Lower leg skin (tissue), 4 donors: ENCODE results near the gene ABHD12. TPM values are rescaled to one million over a fixed set of nuclear protein-coding genes. Genes with fewer than 3 reads are reported as not detected.

Experiments
- DNase-seq, 2 donors: peaks; one replicate each; pipeline ENCODE4 v3.0.0-alpha.2; 2019; ENCODE audit warnings: low spot score in 2 of 2
- H3K4me3 ChIP-seq: fragments of 200-600 bp; sonication (generic); 2 replicates; pipeline ENCODE4 v1.5.1; 2017; ENCODE audit warnings: mild to moderate bottlenecking, low read depth; ENCODE audit not compliant: poor library complexity, severe bottlenecking
- POLR2A ChIP-seq, 2 donors: fragments of 450-650 bp; IDR thresholded peaks; one replicate each; pipeline ENCODE4 v1.6.1; 2016 to 2017; ENCODE audit warnings: antibody characterized with exemption in 2 of 2, mild to moderate bottlenecking in 1 of 2, moderate library complexity in 1 of 2
- WGBS, 2 donors: methylation state at CpG; one replicate each; pipeline ENCODE4 v1.1.5; 2018; 5-methylcytosine and 5-hydroxymethylcytosine counted together
- intact Hi-C: fragments of 100-400 bp; cut with DNase I; formaldehyde crosslinking; loops from one replicate; pipeline ENCODE4 v1.15.0; 2023; ENCODE audit warnings: low total_unique reads
- total RNA-seq, 4 donors: library from RNA; depleted of rRNA; stranded (reverse); fragments of >200 nt; gene quantifications; one replicate each; pipeline ENCODE4 v1.1.0, GENCODE V29; 2016
- TF ChIP-seq, protein P1 (sequence below), 3 donors: fragments of 450-650 bp; IDR thresholded peaks; one replicate each; pipeline ENCODE4 v1.5.1; 2016; ENCODE audit warnings: antibody characterized with exemption in 3 of 3, mild to moderate bottlenecking in 3 of 3, moderate library complexity in 2 of 3

Gene ABHD12
- total RNA-seq, 4 donors from 2014 or later, result 51.7 to 121 (median 103) TPM

DNA sequence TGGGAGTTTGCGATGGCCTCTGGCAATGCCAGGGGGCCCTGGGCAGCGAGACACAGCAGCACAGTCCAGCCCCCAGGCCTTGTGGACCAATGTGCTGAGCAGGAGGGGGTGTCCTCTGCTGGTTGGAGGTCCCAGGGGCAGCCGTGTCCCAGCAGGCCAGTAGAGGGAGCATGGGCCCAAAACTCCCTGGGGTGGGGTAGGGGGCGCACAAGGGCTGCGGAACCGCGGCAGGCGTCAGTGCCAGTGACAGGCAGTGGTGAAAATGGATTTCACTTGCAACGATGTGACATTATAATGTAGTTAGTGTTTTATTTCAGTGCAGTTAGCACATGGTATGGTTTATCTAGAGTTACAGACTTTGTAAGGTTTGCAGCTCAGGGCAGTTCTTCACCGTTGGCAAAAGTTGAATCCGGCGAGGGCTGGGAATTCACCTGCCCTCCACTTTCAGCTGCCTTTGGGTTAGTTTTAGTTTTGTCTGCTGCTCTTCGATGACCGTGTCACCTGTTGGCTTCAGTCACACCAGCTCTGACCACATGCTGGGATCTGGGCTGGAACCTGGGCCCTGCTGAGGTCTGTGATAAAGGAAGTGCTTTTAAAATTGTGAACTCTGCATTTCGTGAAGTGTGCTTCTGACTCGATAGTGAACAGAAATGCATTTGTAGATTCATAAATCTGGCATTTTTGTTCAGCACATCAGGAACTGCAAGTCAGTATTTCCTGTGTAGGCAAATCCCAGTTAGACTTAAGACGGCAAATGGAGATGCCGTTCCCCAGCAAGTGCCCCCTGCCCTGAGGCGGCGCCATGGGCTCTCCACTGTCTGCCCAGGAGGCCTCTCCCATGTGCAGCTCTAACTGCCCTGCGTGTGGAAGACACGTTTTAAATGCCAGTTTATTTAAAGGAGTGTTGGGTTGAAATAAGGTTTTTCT, 95.9 kb downstream of the ABHD12 start:
- no peak for TF ChIP-seq POLR2A (IDR thresholded peaks at IDR 0.05)
- TF ChIP-seq, protein P1, sequence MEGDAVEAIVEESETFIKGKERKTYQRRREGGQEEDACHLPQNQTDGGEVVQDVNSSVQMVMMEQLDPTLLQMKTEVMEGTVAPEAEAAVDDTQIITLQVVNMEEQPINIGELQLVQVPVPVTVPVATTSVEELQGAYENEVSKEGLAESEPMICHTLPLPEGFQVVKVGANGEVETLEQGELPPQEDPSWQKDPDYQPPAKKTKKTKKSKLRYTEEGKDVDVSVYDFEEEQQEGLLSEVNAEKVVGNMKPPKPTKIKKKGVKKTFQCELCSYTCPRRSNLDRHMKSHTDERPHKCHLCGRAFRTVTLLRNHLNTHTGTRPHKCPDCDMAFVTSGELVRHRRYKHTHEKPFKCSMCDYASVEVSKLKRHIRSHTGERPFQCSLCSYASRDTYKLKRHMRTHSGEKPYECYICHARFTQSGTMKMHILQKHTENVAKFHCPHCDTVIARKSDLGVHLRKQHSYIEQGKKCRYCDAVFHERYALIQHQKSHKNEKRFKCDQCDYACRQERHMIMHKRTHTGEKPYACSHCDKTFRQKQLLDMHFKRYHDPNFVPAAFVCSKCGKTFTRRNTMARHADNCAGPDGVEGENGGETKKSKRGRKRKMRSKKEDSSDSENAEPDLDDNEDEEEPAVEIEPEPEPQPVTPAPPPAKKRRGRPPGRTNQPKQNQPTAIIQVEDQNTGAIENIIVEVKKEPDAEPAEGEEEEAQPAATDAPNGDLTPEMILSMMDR (IDR thresholded peaks at IDR 0.05), result no peak
- WGBS, 2 donors, result 52 to 55% methylated on average over 20 to 21 of the region's 22 CpGs
- H3K4me3 ChIP-seq, result no peak overlapping the region
- intact Hi-C loops, result no loop called here
- no peak for DNase-seq

DNA sequence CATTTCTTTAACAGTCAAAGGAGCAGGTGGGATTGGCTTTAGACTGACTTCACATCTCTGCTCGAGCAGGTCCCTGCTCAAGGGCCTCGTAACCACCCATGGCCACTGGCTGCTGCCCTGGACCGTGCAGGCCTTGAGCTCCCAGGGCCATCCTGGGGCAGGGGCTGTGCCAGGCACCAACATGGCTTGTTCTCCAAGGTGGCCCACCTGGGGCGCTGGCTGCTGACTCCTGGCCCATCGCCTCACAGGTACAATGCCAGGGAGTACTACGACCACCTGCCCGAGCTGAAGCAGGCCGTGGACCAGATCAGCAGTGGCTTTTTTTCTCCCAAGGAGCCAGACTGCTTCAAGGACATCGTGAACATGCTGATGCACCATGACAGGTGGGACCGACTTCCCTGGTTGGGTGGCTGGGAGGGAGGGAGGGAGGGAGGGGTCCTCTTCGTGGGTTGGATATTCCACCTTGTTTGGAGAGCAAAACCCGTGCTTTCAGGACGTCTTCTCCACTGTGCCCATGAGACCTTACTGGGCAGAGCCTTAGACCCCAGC, 96.7 kb downstream of the ABHD12 start:
- intact Hi-C loops, result no loop called here
- TF ChIP-seq, protein P1 (IDR thresholded peaks at IDR 0.05), result no peak
- TF ChIP-seq POLR2A (IDR thresholded peaks at IDR 0.05), result no peak
- no peak for DNase-seq
- WGBS, 2 donors, result 90 to 95% methylated on average over 12 to 13 of the region's 13 CpGs
- no peak overlapping the region for H3K4me3 ChIP-seq

DNA sequence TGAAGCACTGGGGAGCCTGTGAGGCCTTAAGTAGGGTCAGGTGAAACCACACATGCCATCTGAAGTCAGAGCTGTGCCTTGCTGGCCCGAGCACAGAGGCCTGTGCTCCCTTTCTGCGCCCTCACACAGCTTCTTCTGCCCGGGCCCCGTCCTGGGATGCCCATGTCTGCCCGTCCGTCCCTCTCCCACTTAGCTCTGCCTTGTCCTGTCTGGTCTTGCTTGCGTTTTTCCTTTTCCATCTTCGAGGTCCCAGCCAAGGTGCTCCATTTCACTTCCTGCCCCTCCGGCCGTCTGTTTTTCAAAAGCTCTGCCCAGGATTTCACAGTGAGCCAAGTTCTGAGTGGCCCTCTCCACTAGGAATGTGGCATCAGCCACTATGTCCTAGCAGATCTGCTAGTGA, 97.1 kb downstream of the ABHD12 start:
- intact Hi-C loops, result no loop called here
- DNase-seq, result no peak
- WGBS, 2 donors, result 53 to 57% methylated on average over 10 of the region's 10 CpGs
- no peak for TF ChIP-seq POLR2A (IDR thresholded peaks at IDR 0.05)
- TF ChIP-seq, protein P1 (IDR thresholded peaks at IDR 0.05), result no peak
- H3K4me3 ChIP-seq, result no peak overlapping the region

DNA sequence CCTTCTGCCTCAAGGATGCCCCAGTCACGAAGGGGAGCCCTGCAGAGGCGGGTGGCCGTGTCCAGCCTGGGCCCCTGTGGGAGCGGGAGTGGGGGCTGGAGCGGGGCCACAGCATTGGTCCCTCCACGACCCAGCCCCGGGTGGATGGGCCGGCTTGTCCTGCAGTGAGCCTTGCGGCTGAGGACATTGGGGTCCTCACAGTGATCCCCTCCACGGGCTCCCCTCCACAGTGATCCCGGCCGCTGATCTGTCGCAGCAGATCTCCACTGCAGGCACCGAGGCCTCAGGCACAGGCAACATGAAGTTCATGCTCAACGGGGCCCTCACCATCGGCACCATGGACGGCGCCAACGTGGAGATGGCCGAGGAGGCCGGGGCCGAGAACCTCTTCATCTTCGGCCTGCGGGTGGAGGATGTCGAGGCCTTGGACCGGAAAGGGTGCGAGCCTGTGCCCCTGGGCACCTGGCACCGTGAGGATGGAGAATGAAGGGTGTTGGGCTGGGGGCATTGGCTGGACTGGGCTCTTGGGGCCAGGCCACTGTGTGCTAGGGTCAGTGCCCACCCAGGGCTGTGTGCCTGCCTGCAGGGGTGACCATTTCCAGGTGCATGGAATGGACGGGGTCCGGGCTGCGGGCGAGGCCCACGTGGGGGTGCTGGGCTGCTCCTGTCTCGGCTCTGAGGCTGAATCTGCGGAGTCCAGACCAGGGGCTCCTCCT, 98.3 kb downstream of the ABHD12 start:
- TF ChIP-seq POLR2A (IDR thresholded peaks at IDR 0.05), result no peak
- TF ChIP-seq, protein P1 (IDR thresholded peaks at IDR 0.05), result no peak
- DNase-seq, result no peak
- WGBS, 2 donors, result 74 to 92% methylated on average over 7 to 18 of the region's 35 CpGs
- intact Hi-C loops, result no loop called here
- no peak overlapping the region for H3K4me3 ChIP-seq

DNA sequence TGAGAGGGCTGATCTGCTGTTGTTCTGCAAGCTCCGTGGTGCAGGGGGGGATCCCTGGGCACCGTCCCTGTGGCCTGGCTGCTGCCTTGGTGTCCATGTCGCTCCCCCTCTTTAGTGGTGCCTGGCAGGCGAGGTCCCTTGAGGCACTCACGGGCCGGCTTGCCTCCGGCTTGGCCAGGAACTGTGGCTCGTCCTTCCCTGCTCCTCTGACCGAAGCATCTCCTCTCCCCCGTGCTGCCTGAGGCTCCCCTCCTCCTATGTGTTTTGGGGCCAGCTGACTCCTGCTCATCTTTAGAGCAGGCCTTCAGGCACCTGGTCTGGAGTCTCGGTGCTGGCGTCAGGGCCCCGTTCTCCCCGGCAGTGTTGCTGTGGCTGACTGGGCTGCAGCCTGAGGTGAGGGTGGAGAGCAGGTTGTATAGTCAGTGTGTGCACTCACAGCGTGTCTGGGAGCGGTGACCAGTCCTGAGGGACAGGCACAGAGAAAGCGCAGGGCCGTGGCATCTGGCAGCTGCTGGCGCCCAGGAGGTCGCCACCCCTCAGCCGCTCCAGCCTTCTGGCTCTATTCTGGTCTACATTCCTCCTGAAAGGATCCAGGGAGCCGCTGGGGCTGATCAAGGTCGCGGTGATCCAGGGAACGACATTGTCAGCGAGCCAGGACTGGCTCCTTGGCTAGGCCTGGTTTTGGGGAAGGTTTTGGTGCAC, 99.1 kb downstream of the ABHD12 start:
- WGBS, 2 donors, result 87 to 88% methylated on average over 12 to 24 of the region's 26 CpGs
- DNase-seq, result no peak
- intact Hi-C loops, result no loop called here
- H3K4me3 ChIP-seq, result no peak overlapping the region
- TF ChIP-seq, protein P1 (IDR thresholded peaks at IDR 0.05), result no peak
